Naive thymus-derived CD4-positive, alpha-beta T cell (primary cell): Measurements from ENCODE around the gene CEP20. TPM values are rescaled to one million over a fixed set of nuclear protein-coding genes. Genes with fewer than 3 reads are reported as not detected.

ENCODE experiments used
- ATAC-seq: fragments of 150-1000 bp; cut with Tn5 transposase; 2 replicates; pipeline ENCODE4 v1.10.0; 2021; ENCODE audit warnings: mild to moderate bottlenecking, moderate library complexity
- CTCF ChIA-PET: fragments of 350-600 bp; sonication (Branson Sonifier 250); formaldehyde crosslinking; loops from one replicate; lab custom pipeline; 2021; ENCODE audit warnings: antibody characterized with exemption; lab: Charles Lee
- POLR2A ChIA-PET: fragments of 350-600 bp; sonication (Branson Sonifier 250); formaldehyde crosslinking; loops from one replicate; lab custom pipeline; 2021; ENCODE audit warnings: antibody characterized with exemption, inconsistent platforms; lab: Charles Lee
- DNase-seq, 9 donors: peaks; one replicate each; pipeline versions ENCODE4 v3.0.0 to v3.0.0-alpha.2; 2020 to 2022; ENCODE audit warnings: mixed read lengths in 1 of 9
- H3K27ac ChIP-seq: one replicate; pipeline ENCODE4 v1.7.0; 2013; ENCODE audit warnings: mild to moderate bottlenecking, low read depth, low read length, moderate library complexity
- H3K27me3 ChIP-seq, 2 donors: one replicate each; pipeline ENCODE4 v1.7.0; 2013; ENCODE audit warnings: low read length in 2 of 2, mild to moderate bottlenecking in 2 of 2, moderate library complexity in 2 of 2; ENCODE audit not compliant: control insufficient read depth in 2 of 2, insufficient read depth in 2 of 2
- H3K36me3 ChIP-seq, 3 experiments: 1 replicate in 2 of 3; 2 replicates in 1 of 3; pipeline ENCODE4 v1.7.0; 2013; ENCODE audit warnings: low read length in 3 of 3, mild to moderate bottlenecking in 3 of 3, moderate library complexity in 1 of 3; ENCODE audit not compliant: insufficient read depth in 3 of 3, control insufficient read depth in 2 of 3
- H3K4me1 ChIP-seq, 2 donors: one replicate each; pipeline ENCODE4 v1.7.0; 2013; ENCODE audit warnings: low read length in 2 of 2, mild to moderate bottlenecking in 2 of 2, moderate library complexity in 1 of 2; ENCODE audit not compliant: control insufficient read depth in 2 of 2, insufficient read depth in 2 of 2
- H3K4me3 ChIP-seq: 2 replicates; pipeline ENCODE4 v1.7.0; 2013; ENCODE audit warnings: mild to moderate bottlenecking, low read length
- H3K9me3 ChIP-seq, 3 experiments: 1 replicate in 2 of 3; 2 replicates in 1 of 3; pipeline ENCODE4 v1.7.0; 2013; ENCODE audit warnings: low read length in 3 of 3; ENCODE audit not compliant: control insufficient read depth in 2 of 3
- H3K27ac Mint-ChIP-seq, 9 donors: one replicate each; pipeline ENCODE4 v1.8.0; 2020 to 2022; ENCODE audit warnings: mixed read lengths in 9 of 9, mild to moderate bottlenecking in 8 of 9, moderate library complexity in 5 of 9, inconsistent platforms in 2 of 9
- H3K27me3 Mint-ChIP-seq, 5 donors: one replicate each; pipeline ENCODE4 v1.8.0; 2021 to 2022; ENCODE audit warnings: mixed read lengths in 5 of 5, mild to moderate bottlenecking in 1 of 5
- H3K36me3 Mint-ChIP-seq, 5 donors: one replicate each; pipeline ENCODE4 v1.8.0; 2020 to 2022; ENCODE audit warnings: mixed read lengths in 5 of 5, mild to moderate bottlenecking in 3 of 5, inconsistent platforms in 1 of 5
- H3K4me1 Mint-ChIP-seq, 7 donors: one replicate each; pipeline ENCODE4 v1.8.0; 2020 to 2022; ENCODE audit warnings: mixed read lengths in 7 of 7, mild to moderate bottlenecking in 3 of 7, inconsistent platforms in 1 of 7
- H3K4me3 Mint-ChIP-seq, 10 donors: one replicate each; pipeline ENCODE4 v1.8.0; 2020 to 2022; ENCODE audit warnings: mild to moderate bottlenecking in 10 of 10, mixed read lengths in 10 of 10, moderate library complexity in 6 of 10, inconsistent platforms in 2 of 10
- H3K9me3 Mint-ChIP-seq, 11 donors: one replicate each; pipeline ENCODE4 v1.8.0; 2020 to 2022; ENCODE audit warnings: mixed read lengths in 11 of 11, mild to moderate bottlenecking in 4 of 11, inconsistent platforms in 1 of 11, moderate library complexity in 1 of 11
- intact Hi-C, 2 donors: fragments of 100-400 bp; cut with micrococcal nuclease; formaldehyde crosslinking; loops; one replicate each; pipeline ENCODE4 v1.15.1; 2023
- polyA plus RNA-seq, 2 donors: library from polyadenylated mRNA; unstranded; fragments of 300-500 nt; fragmentation: Illumina TruSeq; gene quantifications; one replicate each; pipeline ENCODE4 v1.2.3, GENCODE V29; 2021
- total RNA-seq, 6 experiments: library from RNA in 5 of 6; stranded (reverse) in 5 of 6; gene quantifications; 1 replicate in 5 of 6; 2 replicates in 1 of 6; pipeline ENCODE4 v1.2.3 and lab custom pipeline; 2021 to 2026

CEP20 gene
- total and polyA plus RNA-seq, 7 experiments from 2014 or later: 15.4 to 34.9 (median 27.8) TPM

DNA sequence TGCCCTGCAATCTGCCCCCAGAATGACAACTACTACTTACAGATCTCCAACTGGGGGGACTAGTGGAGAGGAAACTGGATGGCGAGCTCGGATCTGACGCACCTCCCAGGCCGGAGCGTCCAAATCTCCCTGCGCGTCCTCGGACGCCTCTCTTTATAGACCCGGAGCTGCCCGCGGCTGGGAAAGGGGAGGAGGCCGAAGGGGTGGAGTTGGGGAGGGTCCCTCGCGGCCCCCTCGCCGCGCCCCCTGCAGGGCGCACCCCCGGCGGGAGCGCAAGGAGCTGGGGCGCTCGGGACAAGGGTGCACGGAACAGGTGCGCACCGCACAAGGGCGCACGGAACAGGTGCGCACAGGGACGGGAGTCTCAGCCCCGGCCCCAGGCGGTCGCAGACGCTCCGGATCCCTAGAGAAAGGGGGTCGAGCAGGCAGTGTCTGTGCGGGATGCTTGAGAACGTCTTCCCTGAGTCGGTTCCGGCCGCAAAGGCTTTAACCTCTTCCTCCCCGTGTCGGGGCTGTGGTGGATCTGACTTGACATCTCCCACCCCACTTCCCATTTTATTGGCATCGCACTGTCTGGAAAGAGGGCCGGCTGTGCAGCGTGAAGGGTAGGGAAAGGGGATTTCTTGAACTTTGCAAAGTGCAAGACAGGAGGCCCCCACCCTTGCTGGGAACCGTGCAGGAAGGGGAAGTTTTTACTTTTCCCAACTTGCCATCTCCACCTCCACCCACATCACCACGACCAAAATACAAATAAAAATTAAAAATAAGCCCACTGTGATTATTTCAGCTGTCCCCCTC is 31.3 kb downstream of the CEP20 start, which contains the start of gene MYH11:
TSS of gene MYH11 (minus strand) at position 128 of the 798 bp plus-strand sequence. CDS start 18,776 bp downstream, outside the sequence.
- Mint-ChIP-seq H3K9me3 (no peaks in the 10 kb centered on the region), H3K27ac (no peak within 1 kb of the TSS), H3K36me3 (peaks cover 0 to 4% (median 3%) of the 10 kb centered on the region in 5 donors), H3K27me3 (peaks cover 26 to 47% (median 31%) of the 10 kb centered on the region in 5 donors), H3K4me1 (peaks cover 6 to 12% (median 8%) of the 10 kb centered on the region in 7 donors), H3K4me3 (peak within 1 kb of the TSS in 9 of 10 donors; percentile 30 to 84 (median 52))
- ATAC-seq (no peak), DNase-seq (no peak)
- peaks cover 0 to 12% of the 10 kb centered on the region in 2 donors for H3K27me3 ChIP-seq
- intact Hi-C loops: no loop called here
- H3K4me1 ChIP-seq: no peaks in the 10 kb centered on the region
- no peak within 1 kb of the TSS for H3K4me3 ChIP-seq
- H3K9me3 ChIP-seq: no peaks in the 10 kb centered on the region
- POLR2A ChIA-PET: no interaction called here
- H3K36me3 ChIP-seq: no peaks in the 10 kb centered on the region
- no peak within 1 kb of the TSS for H3K27ac ChIP-seq
- CTCF ChIA-PET: interaction anchor here (0.5 to 0.6 kb wide), 2 partner anchors 356 to 837 kb away, joined by 3 read pairs; no protein-coding TSS in a partner anchor

DNA sequence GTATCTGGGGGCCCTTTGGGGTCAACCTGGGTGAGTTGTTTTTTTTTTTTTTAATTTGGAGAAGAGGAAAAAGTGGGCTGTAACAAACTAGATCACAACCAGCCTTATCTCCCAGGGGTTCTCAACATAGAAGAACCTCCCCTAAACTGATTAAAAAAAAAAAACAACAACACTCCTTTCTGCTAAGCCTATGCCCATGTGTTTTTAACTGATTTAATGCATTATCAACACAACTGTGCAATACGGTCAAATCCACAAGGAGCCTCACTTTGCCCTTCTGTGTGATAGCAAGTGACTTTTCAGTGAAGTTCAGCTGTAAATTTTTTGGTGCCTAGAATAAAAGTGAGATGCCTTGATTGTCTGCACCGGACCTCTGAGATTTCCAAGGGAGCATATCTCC is 32.2 kb downstream of the CEP20 start:
- Histone ChIP-seq H3K9me3 (no peaks in the 10 kb centered on the region), H3K27ac (no peak overlapping the region), H3K4me3 (no peak overlapping the region), H3K4me1 (no peaks in the 10 kb centered on the region), H3K36me3 (no peaks in the 10 kb centered on the region), H3K27me3 (peaks cover 0 to 12% of the 10 kb centered on the region in 2 donors)
- H3K36me3 Mint-ChIP-seq: peaks cover 0 to 4% (median 3%) of the 10 kb centered on the region in 5 donors
- H3K27me3 Mint-ChIP-seq: peaks cover 26 to 48% (median 31%) of the 10 kb centered on the region in 5 donors
- no peak overlapping the region for H3K27ac Mint-ChIP-seq
- ChIA-PET CTCF (no interaction called here), POLR2A (no interaction called here)
- DNase-seq: no peak
- no peaks in the 10 kb centered on the region for H3K9me3 Mint-ChIP-seq
- H3K4me3 Mint-ChIP-seq: peak overlapping the region in 1 of 10 donors; percentile 23
- H3K4me1 Mint-ChIP-seq: peaks cover 6 to 12% (median 8%) of the 10 kb centered on the region in 7 donors
- ATAC-seq: no peak
- intact Hi-C loops: no loop called here

GRCh38 chr16:15855704-15856003 is 32.7 kb downstream of the CEP20 start:
- CTCF ChIA-PET: no interaction called here
- no peak for DNase-seq
- no peaks in the 10 kb centered on the region for H3K4me1 ChIP-seq
- POLR2A ChIA-PET: no interaction called here
- no peak overlapping the region for H3K27ac Mint-ChIP-seq
- peaks cover 0 to 12% of the 10 kb centered on the region in 2 donors for H3K27me3 ChIP-seq
- H3K36me3 ChIP-seq: no peaks in the 10 kb centered on the region
- ATAC-seq: no peak
- peaks cover 0 to 4% (median 3%) of the 10 kb centered on the region in 5 donors for H3K36me3 Mint-ChIP-seq
- H3K9me3 Mint-ChIP-seq: no peaks in the 10 kb centered on the region
- H3K4me3 ChIP-seq: no peak overlapping the region
- H3K27ac ChIP-seq: no peak overlapping the region
- intact Hi-C loops: no loop called here
- no peaks in the 10 kb centered on the region for H3K9me3 ChIP-seq
- peaks cover 6 to 12% (median 8%) of the 10 kb centered on the region in 7 donors for H3K4me1 Mint-ChIP-seq
- peak overlapping the region in 2 of 10 donors; percentile 16 to 23 for H3K4me3 Mint-ChIP-seq
- H3K27me3 Mint-ChIP-seq: peaks cover 26 to 44% (median 31%) of the 10 kb centered on the region in 5 donors

GRCh38 chr16:15854906-15855703 is 33.3 kb downstream of the CEP20 start:
- Histone ChIP-seq H3K4me3 (no peak overlapping the region), H3K4me1 (no peaks in the 10 kb centered on the region), H3K36me3 (no peaks in the 10 kb centered on the region), H3K27me3 (peaks cover 0 to 12% of the 10 kb centered on the region in 2 donors), H3K27ac (no peak overlapping the region), H3K9me3 (no peaks in the 10 kb centered on the region)
- ATAC-seq (no peak), DNase-seq (no peak)
- peaks cover 6 to 12% (median 8%) of the 10 kb centered on the region in 7 donors for H3K4me1 Mint-ChIP-seq
- peaks cover 0 to 4% (median 3%) of the 10 kb centered on the region in 5 donors for H3K36me3 Mint-ChIP-seq
- no peak overlapping the region for H3K4me3 Mint-ChIP-seq
- CTCF ChIA-PET: interaction anchor here (0.6 kb wide), 1 partner anchor 125 kb away, joined by 8 read pairs; no protein-coding TSS in a partner anchor
- H3K27me3 Mint-ChIP-seq: peaks cover 26 to 44% (median 31%) of the 10 kb centered on the region in 5 donors
- POLR2A ChIA-PET: no interaction called here
- intact Hi-C loops: no loop called here
- H3K27ac Mint-ChIP-seq: no peak overlapping the region
- no peaks in the 10 kb centered on the region for H3K9me3 Mint-ChIP-seq

DNA sequence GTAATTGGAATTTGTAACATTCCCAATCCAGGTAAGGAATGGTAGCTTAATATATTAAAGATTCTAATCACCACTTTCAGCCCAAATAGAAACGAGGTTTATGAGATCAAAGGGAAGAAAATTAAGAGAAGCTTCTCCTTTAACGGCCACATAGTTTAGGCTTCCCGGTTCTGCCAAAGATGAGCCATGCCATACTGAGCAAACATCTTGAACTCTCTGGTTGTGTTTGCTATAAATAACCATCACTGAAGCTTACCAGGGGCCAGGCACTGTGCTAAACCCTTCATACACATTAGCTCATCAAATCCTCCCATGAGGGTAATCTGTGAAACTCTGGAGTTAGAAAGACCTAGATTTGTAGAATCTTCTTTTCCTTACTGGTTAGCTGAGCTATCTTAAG is 34.3 kb downstream of the CEP20 start:
- H3K27me3 ChIP-seq: peaks cover 0 to 12% of the 10 kb centered on the region in 2 donors
- Mint-ChIP-seq H3K27me3 (peaks cover 26 to 40% (median 28%) of the 10 kb centered on the region in 5 donors), H3K4me1 (peaks cover 6 to 12% (median 8%) of the 10 kb centered on the region in 7 donors), H3K9me3 (no peaks in the 10 kb centered on the region), H3K36me3 (peaks cover 0 to 4% (median 3%) of the 10 kb centered on the region in 5 donors), H3K4me3 (no peak overlapping the region), H3K27ac (no peak overlapping the region)
- CTCF ChIA-PET: no interaction called here
- no peak overlapping the region for H3K4me3 ChIP-seq
- ATAC-seq (no peak), DNase-seq (no peak)
- no peaks in the 10 kb centered on the region for H3K4me1 ChIP-seq
- no peaks in the 10 kb centered on the region for H3K36me3 ChIP-seq
- H3K27ac ChIP-seq: no peak overlapping the region
- intact Hi-C loops: no loop called here
- POLR2A ChIA-PET: no interaction called here
- H3K9me3 ChIP-seq: no peaks in the 10 kb centered on the region

- POLR2A ChIA-PET: no interaction called here
- H3K4me1 ChIP-seq: no peaks in the 10 kb centered on the region
Measured at GRCh38 chr16:15853021-15853420, 35.4 kb downstream of the CEP20 start.

More at GRCh38 chr16:15853021-15853420, 35.4 kb downstream of the CEP20 start:
- Mint-ChIP-seq H3K36me3 (peaks cover 0 to 4% (median 3%) of the 10 kb centered on the region in 5 donors), H3K9me3 (no peaks in the 10 kb centered on the region), H3K27ac (no peak overlapping the region), H3K4me3 (no peak overlapping the region), H3K27me3 (peaks cover 22 to 38% (median 27%) of the 10 kb centered on the region in 5 donors), H3K4me1 (peaks cover 6 to 11% (median 7%) of the 10 kb centered on the region in 7 donors)
- CTCF ChIA-PET: no interaction called here
- no peaks in the 10 kb centered on the region for H3K9me3 ChIP-seq
- H3K27ac ChIP-seq: no peak overlapping the region
- DNase-seq (no peak), ATAC-seq (no peak)
- peaks cover 0 to 12% of the 10 kb centered on the region in 2 donors for H3K27me3 ChIP-seq
- H3K4me3 ChIP-seq: no peak overlapping the region
- intact Hi-C loops: no loop called here
- no peaks in the 10 kb centered on the region for H3K36me3 ChIP-seq
